Activated T-cell treated with anti-CD3 and anti-CD28 coated beads, Interleukin-2, amount 50 U/mL, for 24 hours (primary cell): Measurements from ENCODE around the gene BRWD1.

Experiments used
- DNase-seq: peaks from one replicate; pipeline ENCODE4 v3.0.0-alpha.2; 2020
- H3K27ac Mint-ChIP-seq: 2 replicates; pipeline ENCODE4 v1.8.0; 2020; ENCODE audit warnings: mild to moderate bottlenecking, mixed read lengths
- H3K27me3 Mint-ChIP-seq: 2 replicates; pipeline ENCODE4 v1.8.0; 2020; ENCODE audit warnings: mixed read lengths
- H3K36me3 Mint-ChIP-seq: 2 replicates; pipeline ENCODE4 v1.8.0; 2020; ENCODE audit warnings: low read depth, mixed read lengths
- H3K4me1 Mint-ChIP-seq: 2 replicates; pipeline ENCODE4 v1.8.0; 2020; ENCODE audit warnings: low read depth, mixed read lengths
- H3K4me3 Mint-ChIP-seq: 2 replicates; pipeline ENCODE4 v1.8.0; 2020; ENCODE audit warnings: mild to moderate bottlenecking, moderate library complexity, mixed read lengths
- H3K9me3 Mint-ChIP-seq: 2 replicates; pipeline ENCODE4 v1.8.0; 2020; ENCODE audit warnings: mixed read lengths

The BRWD1 gene

GRCh38 chr21:39341249-39341923 lies 28.0 kb upstream of the BRWD1 start:
- H3K36me3 Mint-ChIP-seq, result peaks cover 55% of the 10 kb centered on the region
- no peak overlapping the region for H3K27ac Mint-ChIP-seq
- no peaks in the 10 kb centered on the region for H3K9me3 Mint-ChIP-seq
- DNase-seq, result no peak
- peaks cover 25% of the 10 kb centered on the region for H3K4me1 Mint-ChIP-seq
- no peaks in the 10 kb centered on the region for H3K27me3 Mint-ChIP-seq
- no peak overlapping the region for H3K4me3 Mint-ChIP-seq

GRCh38 chr21:39340687-39341086 lies 27.3 kb upstream of the BRWD1 start:
- H3K27ac Mint-ChIP-seq, result no peak overlapping the region
- DNase-seq, result no peak
- H3K4me1 Mint-ChIP-seq, result peaks cover 18% of the 10 kb centered on the region
- H3K27me3 Mint-ChIP-seq, result no peaks in the 10 kb centered on the region
- H3K9me3 Mint-ChIP-seq, result no peaks in the 10 kb centered on the region
- peaks cover 48% of the 10 kb centered on the region for H3K36me3 Mint-ChIP-seq
- no peak overlapping the region for H3K4me3 Mint-ChIP-seq

- Mint-ChIP-seq H3K4me1 (peaks cover 7% of the 10 kb centered on the region), H3K27ac (no peak overlapping the region), H3K9me3 (no peaks in the 10 kb centered on the region), H3K27me3 (no peaks in the 10 kb centered on the region), H3K36me3 (peaks cover 34% of the 10 kb centered on the region), H3K4me3 (no peak overlapping the region)
- no peak for DNase-seq
Measured at GRCh38 chr21:39339231-39339630, 25.8 kb upstream of the BRWD1 start.

GRCh38 chr21:39336457-39337008 lies 23.1 kb upstream of the BRWD1 start:
- Mint-ChIP-seq H3K27ac (no peak overlapping the region), H3K4me1 (no peaks in the 10 kb centered on the region), H3K36me3 (peaks cover 9% of the 10 kb centered on the region), H3K9me3 (no peaks in the 10 kb centered on the region), H3K4me3 (no peak overlapping the region), H3K27me3 (no peaks in the 10 kb centered on the region)
- no peak for DNase-seq

GRCh38 chr21:39334611-39335010 lies 21.2 kb upstream of the BRWD1 start:
- no peaks in the 10 kb centered on the region for H3K27me3 Mint-ChIP-seq

DNA sequence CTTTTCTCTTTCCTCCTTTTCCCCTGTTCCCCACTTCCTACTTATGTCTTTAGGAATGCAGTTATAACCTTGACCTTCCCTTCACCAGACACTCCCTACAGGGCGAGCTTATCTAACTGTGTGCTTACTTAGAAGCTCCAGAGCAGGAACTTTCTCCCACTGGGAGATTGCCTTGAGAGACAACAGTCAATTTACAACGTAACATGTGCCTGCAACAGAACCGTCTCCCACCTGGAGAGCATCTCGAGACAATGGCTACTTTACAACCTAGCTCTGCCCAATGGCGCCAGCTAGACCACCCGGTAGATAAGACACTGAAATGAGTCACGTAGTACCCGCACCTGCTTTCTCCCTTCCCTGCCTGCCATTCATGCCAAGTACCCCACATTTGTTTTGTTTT lies 18.7 kb upstream of the BRWD1 start:
- no peaks in the 10 kb centered on the region for H3K36me3 Mint-ChIP-seq
- no peaks in the 10 kb centered on the region for H3K4me1 Mint-ChIP-seq
- no peak overlapping the region for H3K27ac Mint-ChIP-seq
- DNase-seq, result no peak
- no peaks in the 10 kb centered on the region for H3K9me3 Mint-ChIP-seq
- H3K27me3 Mint-ChIP-seq, result no peaks in the 10 kb centered on the region
- no peak overlapping the region for H3K4me3 Mint-ChIP-seq

More at GRCh38 chr21:39334611-39335010, 21.2 kb upstream of the BRWD1 start:
- no peak for DNase-seq
- Mint-ChIP-seq H3K9me3 (no peaks in the 10 kb centered on the region), H3K4me1 (no peaks in the 10 kb centered on the region), H3K36me3 (no peaks in the 10 kb centered on the region), H3K27ac (no peak overlapping the region), H3K4me3 (no peak overlapping the region)

DNA sequence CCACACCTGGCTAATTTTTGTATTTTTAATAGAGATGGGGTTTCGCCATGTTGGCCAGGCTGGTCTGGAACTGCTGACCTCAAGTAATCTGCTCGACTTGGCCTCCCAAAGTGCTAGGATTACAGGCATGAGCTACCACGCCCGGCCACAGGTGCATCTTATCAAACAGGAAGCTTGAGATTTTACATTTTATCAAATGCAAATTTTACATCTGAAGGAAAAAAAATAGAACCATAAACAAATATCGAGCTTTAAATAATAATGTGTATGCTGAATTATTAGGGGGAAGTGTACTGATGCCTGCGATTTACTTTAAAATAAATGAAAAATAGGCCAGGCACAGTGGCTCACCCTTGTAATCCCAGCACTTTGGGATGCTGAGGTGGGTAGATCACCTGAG lies 16.6 kb upstream of the BRWD1 start:
- no peaks in the 10 kb centered on the region for H3K36me3 Mint-ChIP-seq
- H3K27me3 Mint-ChIP-seq, result peaks cover 3% of the 10 kb centered on the region
- no peak overlapping the region for H3K27ac Mint-ChIP-seq
- DNase-seq, result no peak
- H3K9me3 Mint-ChIP-seq, result no peaks in the 10 kb centered on the region
- no peak overlapping the region for H3K4me3 Mint-ChIP-seq
- no peaks in the 10 kb centered on the region for H3K4me1 Mint-ChIP-seq

DNA sequence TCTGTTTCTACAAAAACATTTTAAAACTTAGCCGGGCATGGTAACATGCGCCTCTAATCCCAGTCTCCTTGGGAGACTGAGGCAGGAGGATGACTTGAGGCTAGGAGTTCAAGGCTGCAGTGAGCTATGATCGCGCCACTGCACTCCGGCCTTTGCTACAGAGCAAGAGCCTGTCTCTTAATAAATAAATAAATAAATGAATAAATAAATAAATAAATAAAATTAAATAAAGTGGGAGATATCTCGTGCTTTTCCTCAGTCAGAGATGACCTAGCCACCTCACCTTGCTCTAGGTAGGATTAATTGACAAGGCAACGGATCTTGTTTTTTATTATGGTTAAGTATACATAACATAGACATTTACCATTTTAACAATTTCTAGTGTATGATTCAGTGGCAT lies 14.3 kb upstream of the BRWD1 start:
- H3K27ac Mint-ChIP-seq, result no peak overlapping the region
- DNase-seq, result no peak
- no peaks in the 10 kb centered on the region for H3K9me3 Mint-ChIP-seq
- H3K4me1 Mint-ChIP-seq, result no peaks in the 10 kb centered on the region
- H3K36me3 Mint-ChIP-seq, result no peaks in the 10 kb centered on the region
- peaks cover 3% of the 10 kb centered on the region for H3K27me3 Mint-ChIP-seq
- H3K4me3 Mint-ChIP-seq, result no peak overlapping the region

GRCh38 chr21:39326607-39327307 lies 13.3 kb upstream of the BRWD1 start:
- Mint-ChIP-seq H3K4me1 (no peaks in the 10 kb centered on the region), H3K36me3 (no peaks in the 10 kb centered on the region), H3K4me3 (no peak overlapping the region), H3K27ac (no peak overlapping the region), H3K9me3 (no peaks in the 10 kb centered on the region), H3K27me3 (peaks cover 3% of the 10 kb centered on the region)
- no peak for DNase-seq

DNA sequence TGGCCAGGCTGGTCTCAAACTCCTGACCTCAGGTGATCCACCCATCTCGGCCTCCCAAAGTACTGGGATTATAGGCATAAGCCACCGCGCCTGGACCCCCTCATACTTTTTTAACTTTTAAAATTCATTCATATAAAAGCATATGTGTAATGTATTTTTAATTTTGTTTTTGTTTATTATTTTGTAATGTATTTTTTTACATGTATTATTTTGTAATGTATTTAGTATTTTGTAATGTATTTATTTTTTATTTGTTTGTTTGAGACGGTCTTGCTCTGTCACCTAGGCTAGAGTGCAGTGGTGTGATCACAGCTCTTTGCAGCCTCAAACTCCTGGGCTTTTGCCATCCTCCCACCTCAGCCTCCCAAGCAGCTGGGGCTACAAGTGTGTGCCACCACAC lies 12.0 kb upstream of the BRWD1 start:
- no peaks in the 10 kb centered on the region for H3K9me3 Mint-ChIP-seq
- H3K4me3 Mint-ChIP-seq, result no peak overlapping the region
- H3K36me3 Mint-ChIP-seq, result no peaks in the 10 kb centered on the region
- DNase-seq, result no peak
- H3K27ac Mint-ChIP-seq, result no peak overlapping the region
- H3K4me1 Mint-ChIP-seq, result no peaks in the 10 kb centered on the region
- H3K27me3 Mint-ChIP-seq, result peaks cover 3% of the 10 kb centered on the region

DNA sequence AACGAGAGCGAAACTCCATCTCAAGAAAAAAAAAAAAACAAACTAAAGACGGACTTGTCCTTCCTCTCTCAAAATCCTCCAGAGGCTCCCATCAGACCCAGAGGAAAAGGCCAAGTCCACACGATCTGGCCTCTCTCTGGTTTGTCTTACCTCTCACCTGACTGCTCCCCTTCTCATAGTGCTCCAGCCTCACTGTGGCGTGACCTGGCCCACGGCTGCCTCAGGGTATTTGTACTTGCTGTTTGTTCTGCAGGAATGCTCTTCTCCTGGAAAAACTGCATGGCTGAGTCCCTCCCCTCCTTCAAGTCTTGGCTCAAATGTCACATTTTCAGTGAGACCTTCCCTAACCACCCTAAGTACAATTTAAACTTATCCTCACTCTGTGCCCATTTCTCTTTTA lies 8.0 kb upstream of the BRWD1 start:
- no peaks in the 10 kb centered on the region for H3K9me3 Mint-ChIP-seq
- H3K27ac Mint-ChIP-seq, result no peak overlapping the region
- peaks cover 1% of the 10 kb centered on the region for H3K4me1 Mint-ChIP-seq
- no peak for DNase-seq
- peaks cover 2% of the 10 kb centered on the region for H3K27me3 Mint-ChIP-seq
- no peak overlapping the region for H3K4me3 Mint-ChIP-seq
- H3K36me3 Mint-ChIP-seq, result no peaks in the 10 kb centered on the region

DNA sequence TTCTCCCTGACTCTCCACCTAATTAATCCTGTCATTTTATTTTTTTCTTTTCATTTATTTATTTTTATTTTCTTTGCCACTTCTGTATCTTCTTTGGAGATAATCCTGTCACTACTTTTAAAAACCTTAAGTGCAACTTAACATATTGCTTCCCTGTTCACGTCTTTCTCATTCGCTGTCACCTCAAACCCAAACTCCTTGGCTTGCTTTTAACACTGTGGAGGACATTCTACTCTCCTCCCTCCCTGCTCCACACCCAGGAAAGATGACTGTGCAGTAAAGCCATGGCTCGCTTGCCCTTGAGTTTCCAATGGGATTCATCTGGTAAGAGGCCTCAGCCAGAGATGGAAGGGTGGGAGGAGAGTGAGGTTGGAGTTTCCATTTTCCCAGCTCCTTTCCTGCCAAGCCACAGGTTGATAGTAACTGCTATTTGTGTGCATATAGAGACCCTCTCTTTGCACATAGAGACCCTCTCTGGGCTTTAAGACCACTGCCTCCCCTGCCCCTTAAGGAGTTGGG lies 6.4 kb upstream of the BRWD1 start:
- no peak overlapping the region for H3K4me3 Mint-ChIP-seq
- H3K27ac Mint-ChIP-seq, result no peak overlapping the region
- DNase-seq, result no peak
- H3K27me3 Mint-ChIP-seq, result no peaks in the 10 kb centered on the region
- no peaks in the 10 kb centered on the region for H3K9me3 Mint-ChIP-seq
- H3K4me1 Mint-ChIP-seq, result peaks cover 12% of the 10 kb centered on the region
- H3K36me3 Mint-ChIP-seq, result no peaks in the 10 kb centered on the region

GRCh38 chr21:39319251-39319756 lies 5.9 kb upstream of the BRWD1 start:
- no peak for DNase-seq
- Mint-ChIP-seq H3K27ac (no peak overlapping the region), H3K27me3 (no peaks in the 10 kb centered on the region), H3K9me3 (no peaks in the 10 kb centered on the region), H3K4me1 (peaks cover 17% of the 10 kb centered on the region), H3K36me3 (peaks cover 3% of the 10 kb centered on the region), H3K4me3 (no peak overlapping the region)

DNA sequence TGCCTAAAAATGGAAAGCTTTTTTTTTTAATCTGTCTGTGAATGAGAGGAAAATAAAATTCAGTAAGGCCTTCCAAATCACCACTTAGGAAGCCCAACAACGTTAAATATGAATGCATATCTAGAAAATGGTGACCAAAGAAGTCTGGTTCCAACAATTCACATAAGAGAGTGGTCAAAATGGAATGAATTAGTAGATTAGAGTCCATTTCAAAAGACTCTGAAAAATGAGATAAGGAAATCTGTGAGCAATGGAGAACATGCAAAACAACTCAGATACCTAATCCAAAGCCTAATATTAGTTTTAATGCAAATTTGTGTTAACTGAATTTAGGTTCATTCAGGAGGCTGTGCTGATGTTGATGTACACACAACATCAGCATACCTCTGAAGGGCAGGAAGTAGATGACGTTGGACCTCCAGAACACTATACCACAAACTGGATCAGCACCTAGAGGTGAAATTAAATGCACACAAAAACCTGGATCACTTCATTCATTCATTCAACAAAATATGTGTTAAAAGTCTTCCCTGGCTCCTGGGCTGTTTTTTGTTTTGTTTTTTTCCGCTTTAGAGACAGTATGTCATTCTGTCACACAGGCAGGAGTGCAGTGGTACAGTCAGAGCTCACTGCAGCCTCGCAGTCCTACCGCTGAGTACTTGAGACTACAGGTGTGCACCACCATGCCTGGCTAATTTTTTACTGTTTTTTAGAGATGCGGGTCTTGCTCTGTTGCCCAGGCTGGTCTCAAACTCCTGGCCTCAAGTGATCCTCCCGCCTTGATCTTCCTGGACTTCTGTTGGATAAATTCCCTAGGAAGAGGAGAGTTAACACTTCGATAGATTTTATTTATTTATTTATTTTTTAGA lies 4.9 kb upstream of the BRWD1 start:
- DNase-seq, result no peak
- Mint-ChIP-seq H3K27ac (no peak overlapping the region), H3K9me3 (no peaks in the 10 kb centered on the region), H3K4me1 (peaks cover 19% of the 10 kb centered on the region), H3K4me3 (no peak overlapping the region), H3K36me3 (peaks cover 7% of the 10 kb centered on the region), H3K27me3 (no peaks in the 10 kb centered on the region)
